Mesothelial cell of epicardium (in vitro differentiated cells): Measurements from ENCODE around the gene OPCML. TPM values are rescaled to one million over a fixed set of nuclear protein-coding genes. Genes with fewer than 3 reads are reported as not detected.

Experiments
- DNase-seq, 2 experiments: peaks; one replicate each; pipeline ENCODE4 v3.0.0; 2021; ENCODE audit warnings: low spot score in 2 of 2; ENCODE audit not compliant: unreplicated experiment in 2 of 2
- H3K27ac Mint-ChIP-seq: 2 replicates; pipeline ENCODE4 v1.8.0; 2021; ENCODE audit warnings: mixed read lengths
- H3K27me3 Mint-ChIP-seq: 2 replicates; pipeline ENCODE4 v1.8.0; 2021; ENCODE audit warnings: low read depth, mixed read lengths
- H3K36me3 Mint-ChIP-seq: 2 replicates; pipeline ENCODE4 v1.8.0; 2021; ENCODE audit warnings: mixed read lengths
- H3K4me1 Mint-ChIP-seq: 2 replicates; pipeline ENCODE4 v1.8.0; 2021; ENCODE audit warnings: mixed read lengths
- H3K4me3 Mint-ChIP-seq: 2 replicates; pipeline ENCODE4 v1.8.0; 2021; ENCODE audit warnings: mild to moderate bottlenecking, moderate library complexity, mixed read lengths
- H3K9me3 Mint-ChIP-seq: 2 replicates; pipeline ENCODE4 v1.8.0; 2021; ENCODE audit warnings: mixed read lengths
- total RNA-seq: library from RNA; stranded (reverse); gene quantifications from 3 replicates; pipeline ENCODE4 v1.2.1, GENCODE V29; 2021
- TF ChIP-seq, protein P1 (sequence below): fragments of 200-600 bp; sonication (generic); IDR thresholded peaks from one replicate; pipeline ENCODE4 v1.5.0; 2021; ENCODE audit warnings: antibody characterized with exemption; ENCODE audit not compliant: unreplicated experiment

The OPCML gene
- total RNA-seq, 1 donor from 2014 or later, result 3.0 TPM

- Mint-ChIP-seq H3K4me1 (no peaks in the 10 kb centered on the region), H3K9me3 (peaks cover 2% of the 10 kb centered on the region), H3K27me3 (peaks cover 38% of the 10 kb centered on the region), H3K27ac (no peak overlapping the region), H3K4me3 (no peak overlapping the region), H3K36me3 (no peaks in the 10 kb centered on the region)
- no peak for DNase-seq
- TF ChIP-seq, protein P1, sequence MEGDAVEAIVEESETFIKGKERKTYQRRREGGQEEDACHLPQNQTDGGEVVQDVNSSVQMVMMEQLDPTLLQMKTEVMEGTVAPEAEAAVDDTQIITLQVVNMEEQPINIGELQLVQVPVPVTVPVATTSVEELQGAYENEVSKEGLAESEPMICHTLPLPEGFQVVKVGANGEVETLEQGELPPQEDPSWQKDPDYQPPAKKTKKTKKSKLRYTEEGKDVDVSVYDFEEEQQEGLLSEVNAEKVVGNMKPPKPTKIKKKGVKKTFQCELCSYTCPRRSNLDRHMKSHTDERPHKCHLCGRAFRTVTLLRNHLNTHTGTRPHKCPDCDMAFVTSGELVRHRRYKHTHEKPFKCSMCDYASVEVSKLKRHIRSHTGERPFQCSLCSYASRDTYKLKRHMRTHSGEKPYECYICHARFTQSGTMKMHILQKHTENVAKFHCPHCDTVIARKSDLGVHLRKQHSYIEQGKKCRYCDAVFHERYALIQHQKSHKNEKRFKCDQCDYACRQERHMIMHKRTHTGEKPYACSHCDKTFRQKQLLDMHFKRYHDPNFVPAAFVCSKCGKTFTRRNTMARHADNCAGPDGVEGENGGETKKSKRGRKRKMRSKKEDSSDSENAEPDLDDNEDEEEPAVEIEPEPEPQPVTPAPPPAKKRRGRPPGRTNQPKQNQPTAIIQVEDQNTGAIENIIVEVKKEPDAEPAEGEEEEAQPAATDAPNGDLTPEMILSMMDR, result no peak
Observed at GRCh38 chr11:132685174-132685611, 847.1 kb downstream of the OPCML start.

GRCh38 chr11:132683602-132684001 lies 848.7 kb downstream of the OPCML start:
- Mint-ChIP-seq H3K4me3 (no peak overlapping the region), H3K27ac (no peak overlapping the region), H3K36me3 (no peaks in the 10 kb centered on the region)

DNA sequence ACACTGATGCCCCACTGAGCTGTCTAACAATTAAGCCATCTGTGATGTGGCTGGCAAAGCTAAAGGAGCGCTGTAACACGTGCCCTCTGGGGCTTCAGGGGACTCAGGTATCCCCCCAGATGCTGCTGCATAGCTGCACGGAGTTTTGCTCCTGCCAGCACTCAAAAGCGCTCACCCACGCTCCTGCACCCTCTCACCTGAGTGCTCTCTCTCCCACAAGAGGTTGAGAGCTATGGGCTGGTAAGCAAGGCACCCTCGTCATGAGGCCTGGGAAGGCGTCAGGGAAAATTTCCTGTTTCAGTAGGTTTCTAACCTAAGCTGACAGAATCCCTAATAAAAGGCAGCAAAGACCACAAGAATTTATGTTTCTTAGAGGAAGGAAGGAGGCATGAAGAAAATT lies 850.3 kb downstream of the OPCML start:
- Mint-ChIP-seq H3K36me3 (no peaks in the 10 kb centered on the region), H3K4me1 (no peaks in the 10 kb centered on the region), H3K4me3 (no peak overlapping the region), H3K9me3 (peaks cover 19% of the 10 kb centered on the region), H3K27ac (no peak overlapping the region), H3K27me3 (peaks cover 22% of the 10 kb centered on the region)
- TF ChIP-seq, protein P1, result no peak
- DNase-seq, result no peak

More at GRCh38 chr11:132683602-132684001, 848.7 kb downstream of the OPCML start:
- H3K9me3 Mint-ChIP-seq, result peaks cover 9% of the 10 kb centered on the region
- TF ChIP-seq, protein P1, result no peak
- no peak for DNase-seq
- peaks cover 29% of the 10 kb centered on the region for H3K27me3 Mint-ChIP-seq
- no peaks in the 10 kb centered on the region for H3K4me1 Mint-ChIP-seq

DNA sequence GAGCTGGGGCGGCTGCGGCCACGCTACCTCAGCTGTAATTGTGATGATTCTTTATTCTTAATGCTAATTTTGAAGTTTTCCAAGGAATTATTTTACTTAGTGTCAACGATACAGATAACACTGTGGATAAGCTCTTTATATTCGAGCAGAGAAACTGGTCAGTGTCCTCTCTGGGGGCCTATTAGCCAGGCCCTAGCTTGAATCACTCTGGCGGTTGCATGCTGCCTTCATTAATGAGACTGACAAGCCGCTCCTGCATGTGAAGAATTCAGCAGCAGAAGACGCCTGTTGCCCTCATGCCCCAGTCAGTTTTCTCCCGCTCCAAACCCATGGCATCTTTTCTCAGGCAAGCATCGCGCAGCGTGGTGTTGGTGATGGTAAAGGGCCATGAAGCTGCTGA lies 851.7 kb downstream of the OPCML start:
- no peak overlapping the region for H3K4me3 Mint-ChIP-seq
- H3K27ac Mint-ChIP-seq, result no peak overlapping the region

GRCh38 chr11:132674151-132674550 lies 858.1 kb downstream of the OPCML start:
- no peak overlapping the region for H3K27ac Mint-ChIP-seq
- H3K9me3 Mint-ChIP-seq, result peaks cover 11% of the 10 kb centered on the region
- TF ChIP-seq, protein P1, result no peak
- H3K36me3 Mint-ChIP-seq, result no peaks in the 10 kb centered on the region
- H3K4me1 Mint-ChIP-seq, result peaks cover 3% of the 10 kb centered on the region
- DNase-seq, result no peak
- peaks cover 8% of the 10 kb centered on the region for H3K27me3 Mint-ChIP-seq
- H3K4me3 Mint-ChIP-seq, result no peak overlapping the region

More for the DNA sequence above, 851.7 kb downstream of the OPCML start:
- Mint-ChIP-seq H3K4me1 (no peaks in the 10 kb centered on the region), H3K9me3 (peaks cover 19% of the 10 kb centered on the region), H3K36me3 (no peaks in the 10 kb centered on the region), H3K27me3 (peaks cover 11% of the 10 kb centered on the region)
- TF ChIP-seq, protein P1, result no peak
- DNase-seq, result no peak
